ENCODE data around the gene HIBADH.

The HIBADH gene

GRCh38 chr7:27522566-27522965 is 140.1 kb downstream of the HIBADH start:
- Histone ChIP-seq H3K27ac (ENCODE audit: poor library complexity, severe bottlenecking) (no peak overlapping the region), H3K4me3 (ENCODE audit: severe bottlenecking) (no peak overlapping the region), H3K9me3 (ENCODE audit: severe bottlenecking) (no peaks in the 10 kb centered on the region), H3K27me3 (ENCODE audit: insufficient read depth, poor library complexity, severe bottlenecking) (no peaks in the 10 kb centered on the region), H3K4me1 (ENCODE audit: insufficient read depth, poor library complexity, severe bottlenecking) (no peaks in the 10 kb centered on the region), H3K36me3 (ENCODE audit: low read depth) (peaks cover 21% of the 10 kb centered on the region)
- no peak for TF ChIP-seq CTCF (IDR thresholded peaks at IDR 0.05; ENCODE audit: poor library complexity, severe bottlenecking)
- no peak for ATAC-seq (ENCODE audit: low read depth)
- DNase-seq (ENCODE audit: low spot score): no peak

- Histone ChIP-seq H3K27me3 (ENCODE audit: insufficient read depth, poor library complexity, severe bottlenecking) (no peaks in the 10 kb centered on the region), H3K27ac (ENCODE audit: poor library complexity, severe bottlenecking) (no peak overlapping the region), H3K4me3 (ENCODE audit: severe bottlenecking) (no peak overlapping the region), H3K9me3 (ENCODE audit: severe bottlenecking) (no peaks in the 10 kb centered on the region), H3K4me1 (ENCODE audit: insufficient read depth, poor library complexity, severe bottlenecking) (no peaks in the 10 kb centered on the region), H3K36me3 (ENCODE audit: low read depth) (peaks cover 15% of the 10 kb centered on the region)
- DNase-seq (ENCODE audit: low spot score): no peak
- no peak for TF ChIP-seq CTCF (IDR thresholded peaks at IDR 0.05; ENCODE audit: poor library complexity, severe bottlenecking)
- no peak for ATAC-seq (ENCODE audit: low read depth)
Observed at GRCh38 chr7:27520815-27521790, 141.6 kb downstream of the HIBADH start.

GRCh38 chr7:27519793-27520469 is 142.8 kb downstream of the HIBADH start:
- Histone ChIP-seq H3K4me3 (ENCODE audit: severe bottlenecking) (no peak overlapping the region), H3K9me3 (ENCODE audit: severe bottlenecking) (no peaks in the 10 kb centered on the region), H3K27ac (ENCODE audit: poor library complexity, severe bottlenecking) (no peak overlapping the region), H3K27me3 (ENCODE audit: insufficient read depth, poor library complexity, severe bottlenecking) (no peaks in the 10 kb centered on the region), H3K36me3 (ENCODE audit: low read depth) (peaks cover 3% of the 10 kb centered on the region), H3K4me1 (ENCODE audit: insufficient read depth, poor library complexity, severe bottlenecking) (no peaks in the 10 kb centered on the region)
- DNase-seq (ENCODE audit: low spot score): no peak
- ATAC-seq (ENCODE audit: low read depth): no peak
- TF ChIP-seq CTCF (IDR thresholded peaks at IDR 0.05; ENCODE audit: poor library complexity, severe bottlenecking): no peak

- no peaks in the 10 kb centered on the region for H3K36me3 ChIP-seq (ENCODE audit: low read depth)
- DNase-seq (ENCODE audit: low spot score): no peak
- H3K4me3 ChIP-seq (ENCODE audit: severe bottlenecking): no peak overlapping the region
- no peaks in the 10 kb centered on the region for H3K27me3 ChIP-seq (ENCODE audit: insufficient read depth, poor library complexity, severe bottlenecking)
- no peak overlapping the region for H3K27ac ChIP-seq (ENCODE audit: poor library complexity, severe bottlenecking)
- no peak for TF ChIP-seq CTCF (IDR thresholded peaks at IDR 0.05; ENCODE audit: poor library complexity, severe bottlenecking)
- no peaks in the 10 kb centered on the region for H3K4me1 ChIP-seq (ENCODE audit: insufficient read depth, poor library complexity, severe bottlenecking)
- ATAC-seq (ENCODE audit: low read depth): no peak
- no peaks in the 10 kb centered on the region for H3K9me3 ChIP-seq (ENCODE audit: severe bottlenecking)
Observed at GRCh38 chr7:27518561-27519350, 143.9 kb downstream of the HIBADH start.

All from RWPE2 (cell line).